ELF-1 (cell line): ENCODE results near the gene IGSF3.
"Not testable (repeated sequence)": the region's sequence is repeated elsewhere in the genome, so short reads cannot be mapped to it uniquely, and the experiment has no call there.

Source experiments
- DNase-seq: peaks from one replicate; pipeline ENCODE4 v3.0.0-alpha.2; 2016; ENCODE audit warnings: low read depth, low spot score

IGSF3 gene

GRCh38 chr1:116631996-116632925 is 35.3 kb downstream of the IGSF3 start:
- DNase-seq: peak; percentile 75

GRCh38 chr1:116631554-116631953 is 36.0 kb downstream of the IGSF3 start:
- DNase-seq: peak; percentile 18

GRCh38 chr1:116630057-116630456 is 37.5 kb downstream of the IGSF3 start:
- DNase-seq: peak; percentile 33

- not testable (repeated sequence) for DNase-seq
Measured at GRCh38 chr1:116629441-116629840, 38.1 kb downstream of the IGSF3 start.

GRCh38 chr1:116628448-116628847 is 39.1 kb downstream of the IGSF3 start:
- no peak for DNase-seq

GRCh38 chr1:116627357-116627756 is 40.2 kb downstream of the IGSF3 start:
- not testable (repeated sequence) for DNase-seq

- not testable (repeated sequence) for DNase-seq
Measured at GRCh38 chr1:116626915-116627314, 40.6 kb downstream of the IGSF3 start.

- not testable (repeated sequence) for DNase-seq
Measured at GRCh38 chr1:116625155-116625554, 42.4 kb downstream of the IGSF3 start.

GRCh38 chr1:116624040-116624439 is 43.5 kb downstream of the IGSF3 start:
- no peak for DNase-seq

- DNase-seq: not testable (repeated sequence)
Measured at GRCh38 chr1:116622496-116622895, 45.0 kb downstream of the IGSF3 start.

- DNase-seq: not testable (repeated sequence)
Measured at GRCh38 chr1:116621756-116622155, 45.8 kb downstream of the IGSF3 start.

- not testable (repeated sequence) for DNase-seq
Measured at GRCh38 chr1:116620392-116620791, 47.1 kb downstream of the IGSF3 start.

- DNase-seq: peak; percentile 41
Measured at GRCh38 chr1:116619106-116619505, 48.4 kb downstream of the IGSF3 start.

GRCh38 chr1:116617808-116618207 is 49.7 kb downstream of the IGSF3 start:
- DNase-seq: not testable (repeated sequence)

GRCh38 chr1:116613825-116614224 is 53.7 kb downstream of the IGSF3 start:
- DNase-seq: not testable (repeated sequence)

- DNase-seq: not testable (repeated sequence)
Measured at GRCh38 chr1:116609801-116610371, 57.6 kb downstream of the IGSF3 start.

- DNase-seq: not testable (repeated sequence)
Measured at GRCh38 chr1:116608841-116609240, 58.7 kb downstream of the IGSF3 start.

GRCh38 chr1:116608151-116608550 is 59.4 kb downstream of the IGSF3 start:
- not testable (repeated sequence) for DNase-seq

- DNase-seq: not testable (repeated sequence)
Measured at GRCh38 chr1:116607463-116607862, 60.1 kb downstream of the IGSF3 start.

GRCh38 chr1:116606067-116606466 is 61.5 kb downstream of the IGSF3 start:
- not testable (repeated sequence) for DNase-seq

- no peak for DNase-seq
Measured at GRCh38 chr1:116605315-116605714, 62.2 kb downstream of the IGSF3 start.

- DNase-seq: peak; percentile 42
Measured at GRCh38 chr1:116604408-116604807, 63.1 kb downstream of the IGSF3 start.

- DNase-seq: not testable (repeated sequence)
Measured at GRCh38 chr1:116603646-116604045, 63.9 kb downstream of the IGSF3 start.
